Peyer's patch (tissue), 4 donors: ENCODE measurements around the gene HGFAC.

Experiments
- POLR2A ChIP-seq, 2 donors: fragments of 450-650 bp; IDR thresholded peaks; one replicate each; pipeline ENCODE4 v1.5.1; 2017; ENCODE audit warnings: antibody characterized with exemption in 2 of 2, mild to moderate bottlenecking in 2 of 2, moderate library complexity in 2 of 2
- TF ChIP-seq, protein P1 (sequence below), 6 experiments: fragments of 450-650 bp in 4 of 6; fragments of 200-600 bp in 2 of 6; sonication (generic) in 1 of 6; IDR thresholded peaks; one replicate each; pipeline ENCODE4 v1.5.1; 2017 to 2019; ENCODE audit warnings: antibody characterized with exemption in 6 of 6, mild to moderate bottlenecking in 3 of 6, moderate library complexity in 1 of 6

DNA sequence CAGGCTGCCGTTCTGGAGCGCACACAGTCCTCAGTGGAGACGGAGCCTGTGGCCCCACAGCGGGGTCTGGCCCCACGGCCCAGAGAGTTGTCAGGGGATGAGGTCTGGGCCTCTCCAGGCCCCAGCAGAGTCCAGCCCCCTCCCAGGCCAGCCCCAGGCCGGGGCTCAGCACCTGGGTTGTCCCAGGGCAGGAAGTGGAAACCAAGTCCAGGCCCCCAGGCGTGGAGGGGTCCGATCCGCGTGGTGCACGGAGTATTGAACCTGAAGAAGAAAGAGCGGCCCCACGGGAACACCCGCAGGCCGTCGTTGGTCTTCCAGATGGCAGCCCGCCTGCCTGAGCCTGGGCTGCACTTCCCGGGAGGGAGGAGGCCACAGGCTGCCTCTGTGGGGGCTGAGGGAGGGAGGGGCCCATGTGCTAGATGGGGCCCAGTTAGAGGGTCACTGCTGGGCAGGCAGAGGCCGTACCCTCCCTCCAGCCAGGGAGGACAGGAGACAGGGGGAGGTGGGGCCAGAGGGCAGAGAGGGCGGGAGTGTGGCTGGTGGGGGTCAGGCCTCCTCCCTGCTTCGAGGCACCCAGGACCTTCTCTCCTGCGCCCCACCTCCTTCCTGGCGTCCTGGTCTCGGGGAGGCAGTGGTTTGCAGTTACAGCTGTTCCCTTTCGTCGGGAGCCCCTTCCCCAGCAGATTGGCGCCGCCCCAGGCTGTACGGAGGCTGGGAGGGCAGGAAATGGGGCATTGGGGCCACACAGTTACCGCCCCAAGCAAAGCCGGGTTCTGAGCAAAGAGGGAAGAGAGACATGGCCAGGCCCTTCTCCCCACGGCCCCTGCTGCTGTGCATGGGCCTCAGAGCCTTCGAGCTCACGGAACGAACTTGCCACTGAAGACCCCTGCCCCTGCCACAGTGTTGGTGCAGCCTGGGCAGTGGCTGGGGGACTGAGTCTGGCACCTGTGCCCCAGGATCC is 8.1 kb downstream of the HGFAC start:
- TF ChIP-seq POLR2A (IDR thresholded peaks at IDR 0.05): no peak
- TF ChIP-seq, protein P1, sequence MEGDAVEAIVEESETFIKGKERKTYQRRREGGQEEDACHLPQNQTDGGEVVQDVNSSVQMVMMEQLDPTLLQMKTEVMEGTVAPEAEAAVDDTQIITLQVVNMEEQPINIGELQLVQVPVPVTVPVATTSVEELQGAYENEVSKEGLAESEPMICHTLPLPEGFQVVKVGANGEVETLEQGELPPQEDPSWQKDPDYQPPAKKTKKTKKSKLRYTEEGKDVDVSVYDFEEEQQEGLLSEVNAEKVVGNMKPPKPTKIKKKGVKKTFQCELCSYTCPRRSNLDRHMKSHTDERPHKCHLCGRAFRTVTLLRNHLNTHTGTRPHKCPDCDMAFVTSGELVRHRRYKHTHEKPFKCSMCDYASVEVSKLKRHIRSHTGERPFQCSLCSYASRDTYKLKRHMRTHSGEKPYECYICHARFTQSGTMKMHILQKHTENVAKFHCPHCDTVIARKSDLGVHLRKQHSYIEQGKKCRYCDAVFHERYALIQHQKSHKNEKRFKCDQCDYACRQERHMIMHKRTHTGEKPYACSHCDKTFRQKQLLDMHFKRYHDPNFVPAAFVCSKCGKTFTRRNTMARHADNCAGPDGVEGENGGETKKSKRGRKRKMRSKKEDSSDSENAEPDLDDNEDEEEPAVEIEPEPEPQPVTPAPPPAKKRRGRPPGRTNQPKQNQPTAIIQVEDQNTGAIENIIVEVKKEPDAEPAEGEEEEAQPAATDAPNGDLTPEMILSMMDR (IDR thresholded peaks at IDR 0.05): no peak
